Cardiac muscle cell (in vitro differentiated cells and primary cell): ENCODE data around the gene LRRC38. TPM values are rescaled to one million over a fixed set of nuclear protein-coding genes. Genes with fewer than 3 reads are reported as not detected.
A peak's percentile ranks its signal among the peaks of the same experiment; 100 is the strongest.
"Not testable (repeated sequence)": the region's sequence is repeated elsewhere in the genome, so short reads cannot be mapped to it uniquely, and the experiment has no call there.

Experiments
- DNase-seq, 2 donors: peaks; one replicate each; pipeline versions ENCODE4 v3.0.0 to v3.0.0-alpha.2; 2010 to 2017; ENCODE audit warnings: low read depth in 1 of 2, low spot score in 1 of 2
- H3K27ac ChIP-seq: fragments of 200-600 bp; sonication (generic); 2 replicates; pipeline ENCODE4 v1.5.1; 2016
- H3K27me3 ChIP-seq: fragments of 200-600 bp; sonication (generic); 2 replicates; pipeline ENCODE4 v1.6.0; 2016; ENCODE audit warnings: control low read depth
- H3K36me3 ChIP-seq: fragments of 200-600 bp; sonication (generic); 2 replicates; pipeline ENCODE4 v1.5.1; 2016; ENCODE audit warnings: control low read depth
- H3K4me1 ChIP-seq: fragments of 200-600 bp; sonication (generic); 2 replicates; pipeline ENCODE4 v1.8.1; 2017; ENCODE audit warnings: low read depth, mild to moderate bottlenecking, mixed run types
- H3K4me3 ChIP-seq: fragments of 200-600 bp; sonication (generic); 2 replicates; pipeline ENCODE4 v1.5.1; 2016; ENCODE audit warnings: mild to moderate bottlenecking
- H3K9me3 ChIP-seq: fragments of 200-600 bp; sonication (generic); 2 replicates; pipeline ENCODE4 v1.5.1; 2017; ENCODE audit warnings: low read depth, mild to moderate bottlenecking, control low read depth
- CTCF ChIP-seq: IDR thresholded peaks from 2 replicates; pipeline ENCODE4 v1.5.1; 2012; ENCODE audit warnings: low read depth, mild to moderate bottlenecking, low read length
- polyA plus RNA-seq: library from polyadenylated mRNA; unstranded; fragments of >200 nt; fragmentation: Nextera tagmentation; extraction: Ambion mirVana; gene quantifications from 2 replicates; pipeline ENCODE4 v1.2.1, GENCODE V29; 2016
- total RNA-seq: library from RNA; depleted of rRNA; stranded (reverse); fragments of >200 nt; gene quantifications from 2 replicates; pipeline ENCODE4 v1.2.3, GENCODE V29; 2016

Gene LRRC38
- not detected in 2 replicates for total RNA-seq
- 0.42 TPM in 1 of 2 replicates, not detected in the other for polyA plus RNA-seq

GRCh38 chr1:13513895-13514546 is at the start of gene LRRC38:
Gene LRRC38, minus strand, starts transcription at chr1:13514003. Its CDS starts 410 bp downstream, at chr1:13513593.
- Histone ChIP-seq H3K4me1 (no peaks in the 10 kb centered on the region), H3K4me3 (peak within 1 kb of the TSS; percentile 8), H3K36me3 (no peaks in the 10 kb centered on the region), H3K9me3 (no peaks in the 10 kb centered on the region), H3K27me3 (peaks cover 90% of the 10 kb centered on the region), H3K27ac (no peak within 1 kb of the TSS)
- peak; percentile 4 to 23 for DNase-seq
- no peak for TF ChIP-seq CTCF

- DNase-seq, H3K27me3 ChIP-seq, H3K4me3 ChIP-seq, H3K27ac ChIP-seq, H3K36me3 ChIP-seq, H3K9me3 ChIP-seq, H3K4me1 ChIP-seq: not testable (repeated sequence)
These were observed 49.2 kb upstream of the LRRC38 start for GRCh38 chr1:13562981-13563380.

- Histone ChIP-seq H3K27ac (no peak overlapping the region), H3K4me1 (no peaks in the 10 kb centered on the region), H3K27me3 (no peaks in the 10 kb centered on the region), H3K36me3 (no peaks in the 10 kb centered on the region), H3K9me3 (no peaks in the 10 kb centered on the region), H3K4me3 (no peak overlapping the region)
- no peak for DNase-seq
- no peak for TF ChIP-seq CTCF
These were observed 46.7 kb upstream of the LRRC38 start for GRCh38 chr1:13560541-13560940.

DNA sequence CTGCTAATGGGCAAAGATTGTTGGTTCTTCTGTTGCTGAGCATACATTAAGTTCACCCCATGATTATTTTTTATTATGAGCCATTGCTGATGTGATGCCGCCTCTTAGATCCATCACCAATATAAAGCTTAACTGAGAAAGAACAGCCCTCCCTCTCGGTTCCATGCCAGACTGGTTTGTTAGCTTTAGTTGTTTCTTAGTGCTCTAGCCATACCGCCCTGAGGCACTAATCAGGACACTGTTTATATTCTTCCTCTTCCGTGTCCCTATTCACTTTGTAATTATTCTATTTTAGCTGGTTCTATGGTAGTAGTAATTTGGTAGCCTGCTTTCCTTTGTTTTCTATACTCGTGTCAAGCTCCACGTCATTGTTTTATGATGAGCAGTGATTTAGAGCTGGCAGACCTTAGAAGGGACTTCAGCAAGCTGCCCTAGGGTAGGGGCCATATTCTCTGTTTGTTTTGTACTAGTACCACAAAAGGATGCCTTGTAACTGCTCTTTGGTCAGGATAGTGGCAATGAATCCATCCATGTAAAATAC is 42.5 kb upstream of the LRRC38 start:
- no peak for DNase-seq
- Histone ChIP-seq H3K27ac (no peak overlapping the region), H3K36me3 (no peaks in the 10 kb centered on the region), H3K4me3 (no peak overlapping the region), H3K27me3 (no peaks in the 10 kb centered on the region), H3K4me1 (no peaks in the 10 kb centered on the region), H3K9me3 (no peaks in the 10 kb centered on the region)
- no peak for TF ChIP-seq CTCF

DNA sequence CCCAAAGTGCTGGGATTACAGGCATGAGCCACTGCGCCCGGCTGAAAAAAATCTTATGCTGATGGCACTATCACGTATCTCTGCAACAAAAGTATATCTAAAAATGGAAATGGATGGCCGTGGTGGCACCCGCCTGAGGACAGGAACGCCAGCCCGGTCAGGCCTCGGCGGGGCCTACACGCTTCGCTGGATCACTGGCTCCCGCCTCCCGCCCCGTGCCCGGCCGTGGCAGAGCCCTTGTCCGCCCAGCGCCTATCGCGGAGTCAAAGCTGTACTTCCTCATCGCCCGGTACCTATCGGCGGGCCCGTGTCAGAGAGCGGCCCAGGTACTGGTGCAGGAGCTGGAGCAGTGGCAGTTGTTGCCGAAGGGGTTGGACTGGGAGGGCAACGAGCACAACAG is 41.0 kb upstream of the LRRC38 start:
- no peaks in the 10 kb centered on the region for H3K4me1 ChIP-seq
- no peak for TF ChIP-seq CTCF
- no peaks in the 10 kb centered on the region for H3K36me3 ChIP-seq
- DNase-seq = no peak
- H3K9me3 ChIP-seq = no peaks in the 10 kb centered on the region
- no peak overlapping the region for H3K4me3 ChIP-seq
- no peak overlapping the region for H3K27ac ChIP-seq
- no peaks in the 10 kb centered on the region for H3K27me3 ChIP-seq

GRCh38 chr1:13550663-13551062 is 36.9 kb upstream of the LRRC38 start:
- Histone ChIP-seq H3K27ac (no peak overlapping the region), H3K9me3 (no peaks in the 10 kb centered on the region), H3K4me3 (no peak overlapping the region), H3K36me3 (no peaks in the 10 kb centered on the region), H3K27me3 (no peaks in the 10 kb centered on the region), H3K4me1 (no peaks in the 10 kb centered on the region)
- peak in 1 of 2 donors; percentile 7 for DNase-seq
- TF ChIP-seq CTCF = no peak
